ENCODE measurements around the gene TSPAN9.

The TSPAN9 gene

DNA sequence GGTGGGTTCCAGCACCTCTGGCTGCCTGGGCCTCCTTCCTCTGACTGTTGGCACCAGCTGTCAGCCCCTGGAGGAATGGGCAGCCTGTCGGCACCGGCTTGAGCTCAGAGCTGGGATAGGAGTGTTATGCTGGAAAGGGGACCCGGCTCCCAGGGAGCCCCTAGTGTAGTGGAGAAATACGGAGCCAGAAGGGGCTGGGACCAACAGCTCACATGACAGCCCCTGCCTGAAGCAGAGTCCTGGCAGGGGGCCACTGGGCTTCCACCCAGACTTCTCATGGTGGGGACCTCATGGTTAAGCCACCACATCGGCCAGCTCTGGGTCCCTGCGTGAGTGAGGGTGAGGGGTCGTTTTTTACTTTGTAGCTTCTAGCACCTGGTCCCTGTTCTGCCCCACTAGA, 174.5 kb downstream of the TSPAN9 start:
- H3K4me3 ChIP-seq (ENCODE audit: low read depth, low read length): no peak overlapping the region
- no peak for TF ChIP-seq MYC (IDR thresholded peaks at IDR 0.05; ENCODE audit: low read depth, low read length)
- TF ChIP-seq POLR2A (IDR thresholded peaks at IDR 0.05; ENCODE audit: extremely low read depth, insufficient read length): no peak
- TF ChIP-seq, protein P1, sequence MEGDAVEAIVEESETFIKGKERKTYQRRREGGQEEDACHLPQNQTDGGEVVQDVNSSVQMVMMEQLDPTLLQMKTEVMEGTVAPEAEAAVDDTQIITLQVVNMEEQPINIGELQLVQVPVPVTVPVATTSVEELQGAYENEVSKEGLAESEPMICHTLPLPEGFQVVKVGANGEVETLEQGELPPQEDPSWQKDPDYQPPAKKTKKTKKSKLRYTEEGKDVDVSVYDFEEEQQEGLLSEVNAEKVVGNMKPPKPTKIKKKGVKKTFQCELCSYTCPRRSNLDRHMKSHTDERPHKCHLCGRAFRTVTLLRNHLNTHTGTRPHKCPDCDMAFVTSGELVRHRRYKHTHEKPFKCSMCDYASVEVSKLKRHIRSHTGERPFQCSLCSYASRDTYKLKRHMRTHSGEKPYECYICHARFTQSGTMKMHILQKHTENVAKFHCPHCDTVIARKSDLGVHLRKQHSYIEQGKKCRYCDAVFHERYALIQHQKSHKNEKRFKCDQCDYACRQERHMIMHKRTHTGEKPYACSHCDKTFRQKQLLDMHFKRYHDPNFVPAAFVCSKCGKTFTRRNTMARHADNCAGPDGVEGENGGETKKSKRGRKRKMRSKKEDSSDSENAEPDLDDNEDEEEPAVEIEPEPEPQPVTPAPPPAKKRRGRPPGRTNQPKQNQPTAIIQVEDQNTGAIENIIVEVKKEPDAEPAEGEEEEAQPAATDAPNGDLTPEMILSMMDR (IDR thresholded peaks at IDR 0.05; ENCODE audit: low read depth, low read length): no peak
- TF ChIP-seq, protein P2, sequence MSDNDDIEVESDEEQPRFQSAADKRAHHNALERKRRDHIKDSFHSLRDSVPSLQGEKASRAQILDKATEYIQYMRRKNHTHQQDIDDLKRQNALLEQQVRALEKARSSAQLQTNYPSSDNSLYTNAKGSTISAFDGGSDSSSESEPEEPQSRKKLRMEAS (IDR thresholded peaks at IDR 0.05; ENCODE audit: low read depth, low read length): no peak
- no peak for DNase-seq (ENCODE audit: low read depth)

DNA sequence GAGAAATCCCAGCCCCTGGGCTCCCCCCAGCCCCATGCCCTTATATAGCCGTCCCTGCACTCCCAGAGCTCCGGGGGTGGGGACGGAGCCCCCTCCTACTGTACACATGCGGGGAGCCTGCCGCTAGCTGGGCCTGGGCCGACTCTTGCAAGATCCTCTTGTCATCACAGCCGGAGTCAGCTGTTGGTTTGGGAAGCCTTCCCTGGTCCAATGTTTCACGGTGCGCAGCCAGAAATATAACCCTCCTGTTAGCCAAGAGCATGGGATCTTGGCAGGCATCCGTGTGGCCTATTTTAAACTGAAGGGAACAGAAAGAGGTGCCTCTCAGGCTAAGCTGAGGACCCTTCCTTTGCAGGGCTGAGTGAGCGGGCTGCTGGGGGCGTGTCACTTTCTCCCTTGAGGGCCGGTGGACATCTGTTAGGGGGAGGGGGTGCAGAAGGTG, 175.3 kb downstream of the TSPAN9 start:
- H3K4me3 ChIP-seq (ENCODE audit: low read depth, low read length): no peak overlapping the region
- TF ChIP-seq POLR2A (IDR thresholded peaks at IDR 0.05; ENCODE audit: extremely low read depth, insufficient read length): no peak
- TF ChIP-seq, protein P1 (IDR thresholded peaks at IDR 0.05; ENCODE audit: low read depth, low read length): no peak
- no peak for TF ChIP-seq MYC (IDR thresholded peaks at IDR 0.05; ENCODE audit: low read depth, low read length)
- TF ChIP-seq, protein P2 (IDR thresholded peaks at IDR 0.05; ENCODE audit: low read depth, low read length): no peak
- no peak for DNase-seq (ENCODE audit: low read depth)

DNA sequence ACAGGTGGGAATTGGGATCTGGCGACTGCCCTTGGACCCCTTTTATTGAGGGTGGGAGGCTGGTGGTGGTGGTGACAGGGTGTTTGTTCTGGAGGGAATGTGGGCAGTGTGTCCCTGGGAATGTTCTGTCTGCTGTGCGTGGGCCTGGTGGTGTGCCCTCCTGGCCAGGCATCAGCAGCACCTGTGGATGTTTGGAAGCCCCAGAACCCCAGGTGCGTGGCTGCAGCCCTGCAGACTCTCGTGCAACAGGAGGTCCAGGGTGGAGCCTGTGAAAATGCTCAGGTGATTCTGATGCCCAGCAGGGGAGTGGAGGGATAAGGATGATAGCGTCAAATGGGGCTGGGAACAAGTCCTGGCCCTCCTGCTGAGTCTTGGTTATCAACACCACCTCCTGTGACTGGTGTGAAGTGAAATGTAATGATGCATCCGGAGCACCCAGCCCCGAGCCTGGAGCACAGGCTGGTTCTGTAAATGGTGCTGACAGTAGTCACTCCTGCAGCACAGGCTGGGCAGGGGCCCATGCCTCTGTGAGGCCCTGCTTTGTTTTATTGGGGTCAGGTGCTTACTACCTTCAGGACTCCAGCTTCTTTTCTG, 176.6 kb downstream of the TSPAN9 start:
- TF ChIP-seq, protein P1 (IDR thresholded peaks at IDR 0.05; ENCODE audit: low read depth, low read length): no peak
- no peak for TF ChIP-seq POLR2A (IDR thresholded peaks at IDR 0.05; ENCODE audit: extremely low read depth, insufficient read length)
- TF ChIP-seq MYC (IDR thresholded peaks at IDR 0.05; ENCODE audit: low read depth, low read length): no peak
- TF ChIP-seq, protein P2 (IDR thresholded peaks at IDR 0.05; ENCODE audit: low read depth, low read length): no peak
- no peak overlapping the region for H3K4me3 ChIP-seq (ENCODE audit: low read depth, low read length)
- no peak for DNase-seq (ENCODE audit: low read depth)

DNA sequence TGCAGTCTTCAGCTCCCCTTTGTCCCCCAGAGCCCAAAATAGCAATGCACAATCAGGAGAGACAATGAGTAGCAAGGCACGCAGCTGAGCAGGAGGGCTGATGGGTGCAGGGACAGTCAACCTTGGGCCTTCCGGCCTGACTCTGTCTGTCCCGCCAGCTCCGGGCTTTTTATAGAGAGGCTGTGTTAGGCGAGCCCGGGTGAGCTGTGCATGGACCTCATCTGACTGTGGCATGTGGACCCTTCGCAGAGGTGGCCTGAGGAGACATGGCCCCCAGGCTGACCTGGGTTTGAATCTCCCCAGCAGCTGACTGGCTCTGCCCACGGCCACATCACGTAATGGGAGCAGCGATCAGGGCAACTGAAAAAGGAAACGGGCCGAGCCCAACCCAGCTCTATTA, 177.9 kb downstream of the TSPAN9 start:
- TF ChIP-seq MYC (IDR thresholded peaks at IDR 0.05; ENCODE audit: low read depth, low read length) (no peak), POLR2A (IDR thresholded peaks at IDR 0.05; ENCODE audit: extremely low read depth, insufficient read length) (no peak)
- TF ChIP-seq, protein P1 (IDR thresholded peaks at IDR 0.05; ENCODE audit: low read depth, low read length): no peak
- TF ChIP-seq, protein P2 (IDR thresholded peaks at IDR 0.05; ENCODE audit: low read depth, low read length): no peak
- no peak for DNase-seq (ENCODE audit: low read depth)
- H3K4me3 ChIP-seq (ENCODE audit: low read depth, low read length): no peak overlapping the region

DNA sequence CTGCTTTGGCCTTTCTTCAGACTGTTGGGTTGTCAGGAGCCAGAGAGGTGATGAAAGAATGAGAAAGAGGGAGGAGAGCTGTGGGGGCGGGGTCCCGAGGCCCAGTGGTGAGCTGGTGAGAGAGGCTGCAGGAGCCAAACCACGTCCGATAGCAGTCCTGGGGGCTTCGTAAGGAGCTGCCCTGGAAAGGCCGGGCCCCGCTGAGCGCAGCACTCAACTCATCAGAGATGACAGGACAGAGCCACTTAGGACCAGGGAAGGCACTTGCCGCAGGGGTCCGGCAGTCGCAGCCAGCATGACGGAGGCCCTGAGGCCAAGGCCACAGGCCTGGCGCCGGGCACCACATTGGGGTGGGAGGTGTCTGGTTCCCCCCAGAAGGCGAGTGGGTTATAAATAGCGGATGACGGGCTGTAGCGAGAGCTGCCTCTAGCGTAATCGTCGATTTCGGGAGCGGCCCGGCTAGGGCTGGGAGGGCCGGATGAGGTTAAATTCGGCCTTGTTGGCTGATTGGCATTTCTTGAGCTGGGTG, 179.0 kb downstream of the TSPAN9 start:
- peak; percentile 28 for DNase-seq (ENCODE audit: low read depth)
- no peak overlapping the region for H3K4me3 ChIP-seq (ENCODE audit: low read depth, low read length)
- TF ChIP-seq, protein P1 (IDR thresholded peaks at IDR 0.05; ENCODE audit: low read depth, low read length): no peak
- no peak for TF ChIP-seq MYC (IDR thresholded peaks at IDR 0.05; ENCODE audit: low read depth, low read length)
- TF ChIP-seq, protein P2 (IDR thresholded peaks at IDR 0.05; ENCODE audit: low read depth, low read length): no peak
- no peak for TF ChIP-seq POLR2A (IDR thresholded peaks at IDR 0.05; ENCODE audit: extremely low read depth, insufficient read length)

Measured in NB4 (cell line).